ENCODE measurements around the gene BCL11A.

- TF ChIP-seq, protein P1, sequence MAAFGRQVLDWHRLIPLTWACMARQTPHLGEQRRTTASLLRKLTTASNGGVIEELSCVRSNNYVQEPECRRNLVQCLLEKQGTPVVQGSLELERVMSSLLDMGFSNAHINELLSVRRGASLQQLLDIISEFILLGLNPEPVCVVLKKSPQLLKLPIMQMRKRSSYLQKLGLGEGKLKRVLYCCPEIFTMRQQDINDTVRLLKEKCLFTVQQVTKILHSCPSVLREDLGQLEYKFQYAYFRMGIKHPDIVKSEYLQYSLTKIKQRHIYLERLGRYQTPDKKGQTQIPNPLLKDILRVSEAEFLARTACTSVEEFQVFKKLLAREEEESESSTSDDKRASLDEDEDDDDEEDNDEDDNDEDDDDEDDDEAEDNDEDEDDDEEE (CRISPR knock-in tag; IDR thresholded peaks at IDR 0.05) = no peak
- TF ChIP-seq, protein P2, sequence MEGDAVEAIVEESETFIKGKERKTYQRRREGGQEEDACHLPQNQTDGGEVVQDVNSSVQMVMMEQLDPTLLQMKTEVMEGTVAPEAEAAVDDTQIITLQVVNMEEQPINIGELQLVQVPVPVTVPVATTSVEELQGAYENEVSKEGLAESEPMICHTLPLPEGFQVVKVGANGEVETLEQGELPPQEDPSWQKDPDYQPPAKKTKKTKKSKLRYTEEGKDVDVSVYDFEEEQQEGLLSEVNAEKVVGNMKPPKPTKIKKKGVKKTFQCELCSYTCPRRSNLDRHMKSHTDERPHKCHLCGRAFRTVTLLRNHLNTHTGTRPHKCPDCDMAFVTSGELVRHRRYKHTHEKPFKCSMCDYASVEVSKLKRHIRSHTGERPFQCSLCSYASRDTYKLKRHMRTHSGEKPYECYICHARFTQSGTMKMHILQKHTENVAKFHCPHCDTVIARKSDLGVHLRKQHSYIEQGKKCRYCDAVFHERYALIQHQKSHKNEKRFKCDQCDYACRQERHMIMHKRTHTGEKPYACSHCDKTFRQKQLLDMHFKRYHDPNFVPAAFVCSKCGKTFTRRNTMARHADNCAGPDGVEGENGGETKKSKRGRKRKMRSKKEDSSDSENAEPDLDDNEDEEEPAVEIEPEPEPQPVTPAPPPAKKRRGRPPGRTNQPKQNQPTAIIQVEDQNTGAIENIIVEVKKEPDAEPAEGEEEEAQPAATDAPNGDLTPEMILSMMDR (CRISPR knock-in tag; IDR thresholded peaks at IDR 0.05) = no peak
- TF ChIP-seq HNF4G (IDR thresholded peaks at IDR 0.05; ENCODE audit: borderline replicate concordance, low read depth, low read length) = no peak
- TF ChIP-seq HNF4G (CRISPR knock-in tag; IDR thresholded peaks at IDR 0.05; ENCODE audit: borderline replicate concordance, low read depth) = no peak
- TF ChIP-seq IRF2 (CRISPR knock-in tag; IDR thresholded peaks at IDR 0.05) = no peak
- TF ChIP-seq CREM (IDR thresholded peaks at IDR 0.05) = no peak
- TF ChIP-seq CREM (CRISPR knock-in tag; IDR thresholded peaks at IDR 0.05) = no peak
- no peak for TF ChIP-seq ZNF639 (CRISPR knock-in tag; conservative IDR thresholded peaks at IDR 0.05)
- no peak for TF ChIP-seq ASH2L (IDR thresholded peaks at IDR 0.05; ENCODE audit: insufficient read length, low read depth, low read length)
Observed at GRCh38 chr2:60416221-60417008, 137.0 kb downstream of the BCL11A start.

Data from HepG2 (cell line).